CD8-positive, alpha-beta memory T cell (primary cell): ENCODE data around the gene LIMK2. TPM values are rescaled to one million over a fixed set of nuclear protein-coding genes. Genes with fewer than 3 reads are reported as not detected.

Source experiments
- CTCF ChIA-PET: fragments of 350-600 bp; sonication (Branson Sonifier 250); formaldehyde crosslinking; loops from one replicate; lab custom pipeline; 2021; ENCODE audit warnings: antibody characterized with exemption; lab: Charles Lee
- POLR2A ChIA-PET: fragments of 350-600 bp; sonication (Branson Sonifier 250); formaldehyde crosslinking; loops from one replicate; lab custom pipeline; 2021; ENCODE audit warnings: antibody characterized with exemption; lab: Charles Lee
- DNase-seq, 5 donors: peaks; one replicate each; pipeline versions ENCODE4 v3.0.0 to v3.0.0-alpha.2; 2020 to 2022; ENCODE audit warnings: mixed read lengths in 1 of 5
- H3K27ac ChIP-seq: one replicate; pipeline ENCODE4 v1.7.0; 2013; ENCODE audit warnings: low read depth, mild to moderate bottlenecking, low read length, moderate library complexity
- H3K27me3 ChIP-seq: 2 replicates; pipeline ENCODE4 v1.7.0; 2013; ENCODE audit warnings: low read length, mild to moderate bottlenecking; ENCODE audit not compliant: insufficient read depth, poor library complexity, severe bottlenecking
- H3K36me3 ChIP-seq: 2 replicates; pipeline ENCODE4 v1.7.0; 2013; ENCODE audit warnings: mild to moderate bottlenecking, low read length, moderate library complexity; ENCODE audit not compliant: insufficient read depth
- H3K4me1 ChIP-seq: 2 replicates; pipeline ENCODE4 v1.7.0; 2013; ENCODE audit warnings: mild to moderate bottlenecking, low read length, moderate library complexity; ENCODE audit not compliant: insufficient read depth
- H3K4me3 ChIP-seq: 2 replicates; pipeline ENCODE4 v1.7.0; 2013; ENCODE audit warnings: mild to moderate bottlenecking, low read length
- H3K9me3 ChIP-seq: 2 replicates; pipeline ENCODE4 v1.7.0; 2013; ENCODE audit warnings: mild to moderate bottlenecking, low read length
- H3K27ac Mint-ChIP-seq, 8 donors: one replicate each; pipeline ENCODE4 v1.8.0; 2020 to 2021; ENCODE audit warnings: mixed read lengths in 8 of 8, mild to moderate bottlenecking in 6 of 8, inconsistent platforms in 3 of 8, moderate library complexity in 3 of 8
- H3K27me3 Mint-ChIP-seq, 2 donors: one replicate each; pipeline ENCODE4 v1.8.0; 2020 to 2021; ENCODE audit warnings: mixed read lengths in 2 of 2, mild to moderate bottlenecking in 1 of 2, moderate library complexity in 1 of 2
- H3K36me3 Mint-ChIP-seq, 3 donors: one replicate each; pipeline ENCODE4 v1.8.0; 2020 to 2021; ENCODE audit warnings: mixed read lengths in 3 of 3, inconsistent platforms in 1 of 3, mild to moderate bottlenecking in 1 of 3
- H3K4me1 Mint-ChIP-seq, 3 donors: one replicate each; pipeline ENCODE4 v1.8.0; 2020 to 2021; ENCODE audit warnings: mixed read lengths in 3 of 3, inconsistent platforms in 1 of 3, mild to moderate bottlenecking in 1 of 3
- H3K4me3 Mint-ChIP-seq, 7 donors: one replicate each; pipeline ENCODE4 v1.8.0; 2020 to 2021; ENCODE audit warnings: mixed read lengths in 7 of 7, mild to moderate bottlenecking in 6 of 7, moderate library complexity in 4 of 7, inconsistent platforms in 2 of 7
- H3K9me3 Mint-ChIP-seq, 5 donors: one replicate each; pipeline ENCODE4 v1.8.0; 2020 to 2022; ENCODE audit warnings: mixed read lengths in 5 of 5, mild to moderate bottlenecking in 3 of 5, moderate library complexity in 2 of 5, inconsistent platforms in 1 of 5
- polyA plus RNA-seq: library from polyadenylated mRNA; unstranded; fragments of 300-500 nt; fragmentation: Illumina TruSeq; gene quantifications from one replicate; pipeline ENCODE4 v1.2.3, GENCODE V29; 2021
- total RNA-seq, 2 experiments: library from RNA; stranded (reverse); gene quantifications; one replicate each; pipeline ENCODE4 v1.2.3, GENCODE V29; 2021

Gene LIMK2
- total and polyA plus RNA-seq, 3 experiments from 2014 or later, result 19.0 to 27.7 (median 25.1) TPM

DNA sequence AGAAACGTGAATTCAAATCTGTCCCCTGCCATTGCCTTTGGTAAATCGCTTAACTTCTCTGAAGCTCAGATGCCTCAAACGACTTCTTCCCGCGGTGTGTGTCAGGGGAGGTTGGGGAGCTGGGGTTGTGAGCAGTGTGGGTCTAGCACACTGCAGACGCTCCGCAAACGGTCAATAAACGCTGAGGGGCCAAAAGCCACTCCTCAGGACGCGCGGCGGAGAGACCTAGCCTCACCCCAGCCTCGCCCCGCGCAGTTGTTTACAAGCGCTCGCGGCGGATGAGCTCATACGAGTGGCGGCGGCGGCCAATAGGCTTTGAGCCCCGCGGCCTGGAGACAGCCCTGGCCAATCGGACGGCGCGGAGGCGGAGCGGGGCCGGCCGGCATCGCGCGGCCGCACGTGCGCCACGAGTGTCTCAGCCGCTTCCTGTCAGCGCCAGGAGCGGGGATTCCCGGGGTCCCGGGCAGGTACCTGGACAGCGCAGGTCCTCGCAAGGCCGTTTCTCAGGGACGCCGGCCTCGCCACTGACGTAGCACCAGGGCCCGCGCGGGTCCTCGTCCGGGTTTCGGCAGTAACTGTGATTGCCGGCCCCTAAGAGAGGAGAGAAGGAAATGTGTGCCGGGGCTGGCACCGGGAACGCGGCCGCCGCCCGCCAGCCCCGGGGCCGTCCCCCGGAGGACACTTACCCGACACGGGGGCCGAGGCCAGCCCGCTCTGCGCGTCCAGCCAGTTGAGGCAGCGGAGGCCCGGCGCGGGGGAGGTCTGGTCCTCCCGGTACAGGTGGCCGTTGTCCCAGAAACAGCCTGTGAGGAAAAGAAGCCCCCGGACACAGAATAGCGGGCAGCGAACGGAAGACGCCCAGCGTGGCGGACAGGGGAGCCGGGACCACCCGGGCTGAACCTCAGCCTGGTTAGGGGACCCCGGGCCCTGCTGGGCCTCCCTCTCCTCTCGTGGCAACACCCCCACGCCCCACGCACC is 78.7 kb downstream of the LIMK2 start:
- Mint-ChIP-seq H3K36me3 (peaks cover 20 to 61% (median 20%) of the 10 kb centered on the region in 3 donors), H3K9me3 (no peaks in the 10 kb centered on the region), H3K27ac (peak overlapping the region; percentile 98 to 100 (median 100)), H3K4me3 (peak overlapping the region; percentile 98 to 100 (median 99)), H3K27me3 (peaks cover 0 to 15% of the 10 kb centered on the region in 2 donors), H3K4me1 (peaks cover 62 to 78% (median 72%) of the 10 kb centered on the region in 3 donors)
- Histone ChIP-seq H3K36me3 (peaks cover 26% of the 10 kb centered on the region), H3K27me3 (no peaks in the 10 kb centered on the region), H3K27ac (peak overlapping the region; percentile 98), H3K9me3 (no peaks in the 10 kb centered on the region), H3K4me3 (peak overlapping the region; percentile 93), H3K4me1 (peaks cover 59% of the 10 kb centered on the region)
- ChIA-PET POLR2A (interaction anchor here (0.5 to 7.4 kb wide), 26 partner anchors 9 to 1714 kb away, joined by 3 to 146 read pairs (median 5); partner anchors contain the start of genes LIMK2, MORC2, PATZ1 and RNF185), CTCF (interaction anchor here (0.9 to 6.7 kb wide), 20 partner anchors 10 to 340 kb away, joined by 3 to 55 read pairs (median 4); partner anchors contain the start of genes LIMK2, MORC2, PATZ1 and SELENOM)
- DNase-seq, result peak; percentile 93 to 98 (median 97)

DNA sequence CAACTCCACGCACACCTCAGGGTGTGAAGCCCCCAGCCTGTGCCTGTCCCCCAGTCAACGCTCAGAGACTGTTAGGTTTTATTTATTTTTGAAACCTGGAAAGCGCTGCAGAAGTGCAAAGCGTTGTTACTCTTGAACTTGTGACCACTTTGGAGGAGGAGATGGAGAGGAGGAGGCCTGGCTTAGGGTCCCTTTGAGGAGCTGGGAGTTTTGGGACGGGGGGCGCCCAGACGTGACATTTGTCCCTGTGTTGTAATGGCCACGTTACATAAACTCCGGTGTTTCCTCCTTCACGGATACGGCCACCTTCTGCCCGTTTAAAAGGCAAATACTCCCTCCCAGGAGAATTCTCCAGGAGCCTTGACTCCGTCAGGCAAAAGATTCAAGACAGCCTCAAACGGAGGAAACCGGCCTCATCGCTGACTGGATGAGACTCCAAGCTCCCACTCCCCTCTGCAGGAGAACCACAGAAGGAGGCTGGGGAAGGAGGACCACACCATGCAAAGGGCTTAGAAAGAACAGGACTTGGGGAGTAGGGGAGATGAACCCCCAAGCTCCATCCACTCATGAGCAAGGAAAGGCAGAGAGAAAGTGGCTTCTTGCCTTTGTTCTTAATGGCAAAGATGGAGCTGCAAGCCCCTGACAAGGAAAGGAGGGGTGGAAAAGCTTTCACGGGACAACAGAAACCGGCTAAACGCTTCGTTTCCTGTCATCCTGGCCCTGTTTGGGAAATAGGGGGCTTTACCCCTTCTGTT is 79.6 kb downstream of the LIMK2 start:
- H3K36me3 ChIP-seq, result peaks cover 26% of the 10 kb centered on the region
- ChIA-PET POLR2A (interaction anchor here (0.5 to 7.4 kb wide), 22 partner anchors 9 to 965 kb away, joined by 3 to 146 read pairs (median 6); partner anchors contain the start of genes LIMK2, MORC2, PATZ1 and PISD), CTCF (interaction anchor here (0.9 to 6.7 kb wide), 13 partner anchors 8 to 132 kb away, joined by 3 to 55 read pairs (median 5); partner anchors contain the start of genes PATZ1 and RNF185)
- peak overlapping the region; percentile 98 for H3K27ac ChIP-seq
- H3K9me3 Mint-ChIP-seq, result no peaks in the 10 kb centered on the region
- DNase-seq, result peak in 1 of 5 donors; percentile 48
- peaks cover 16 to 54% (median 17%) of the 10 kb centered on the region in 3 donors for H3K36me3 Mint-ChIP-seq
- peaks cover 0 to 15% of the 10 kb centered on the region in 2 donors for H3K27me3 Mint-ChIP-seq
- peak overlapping the region; percentile 98 to 100 (median 99) for H3K4me3 Mint-ChIP-seq
- peaks cover 59% of the 10 kb centered on the region for H3K4me1 ChIP-seq
- H3K27me3 ChIP-seq, result no peaks in the 10 kb centered on the region
- H3K4me1 Mint-ChIP-seq, result peaks cover 62 to 78% (median 72%) of the 10 kb centered on the region in 3 donors
- H3K9me3 ChIP-seq, result no peaks in the 10 kb centered on the region
- H3K4me3 ChIP-seq, result peak overlapping the region; percentile 93
- H3K27ac Mint-ChIP-seq, result peak overlapping the region; percentile 98 to 100 (median 100)

DNA sequence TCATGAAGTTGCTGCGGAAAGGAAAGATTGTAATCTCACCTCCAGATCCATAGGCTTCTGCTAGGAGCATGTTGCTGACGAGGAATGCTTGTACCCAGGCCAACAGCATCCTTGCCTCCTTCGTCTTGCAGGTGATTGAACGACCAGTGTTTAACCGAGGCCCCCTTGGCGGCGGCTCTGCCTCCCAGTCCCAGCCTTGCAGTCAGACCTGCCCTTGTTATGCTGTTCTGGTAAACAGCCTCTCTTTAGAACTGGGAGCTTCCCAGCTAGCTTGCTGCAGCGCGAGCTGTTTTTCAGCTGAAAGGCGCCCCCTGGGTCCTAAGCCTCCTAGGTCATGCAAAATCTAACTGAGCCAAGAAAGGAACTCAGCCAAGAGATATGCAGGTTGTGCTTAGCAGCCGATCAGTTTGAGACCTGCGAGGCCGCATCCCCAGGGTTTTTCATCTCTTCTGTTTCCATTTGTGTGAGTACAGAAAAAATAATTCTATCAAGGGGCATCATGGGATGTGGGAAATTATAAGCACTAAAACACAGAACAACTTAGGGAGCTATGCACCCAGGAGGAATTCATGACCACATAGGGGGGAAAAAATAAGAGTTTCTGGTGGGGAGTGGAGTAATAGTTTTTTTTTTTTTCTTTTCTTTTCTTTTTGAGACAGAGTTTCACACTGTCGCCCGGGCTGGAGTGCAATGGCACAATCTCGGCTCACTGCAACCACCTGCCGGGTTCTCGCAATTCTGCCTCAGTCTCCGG is 80.3 kb downstream of the LIMK2 start, which contains the start of gene PIK3IP1:
Gene PIK3IP1 (minus strand): TSS at position 253 of the 754 bp plus-strand sequence. CDS start 144 bp downstream, at position 109.
- Histone ChIP-seq H3K9me3 (no peaks in the 10 kb centered on the region), H3K36me3 (peaks cover 26% of the 10 kb centered on the region), H3K27ac (peak within 1 kb of the TSS; percentile 98), H3K27me3 (no peaks in the 10 kb centered on the region), H3K4me3 (peak within 1 kb of the TSS; percentile 93), H3K4me1 (peaks cover 59% of the 10 kb centered on the region)
- Mint-ChIP-seq H3K36me3 (peaks cover 16 to 49% (median 17%) of the 10 kb centered on the region in 3 donors), H3K4me1 (peaks cover 63 to 78% (median 71%) of the 10 kb centered on the region in 3 donors), H3K27me3 (peaks cover 0 to 15% of the 10 kb centered on the region in 2 donors), H3K27ac (peak within 1 kb of the TSS; percentile 98 to 100 (median 100)), H3K4me3 (peak within 1 kb of the TSS; percentile 98 to 100 (median 99)), H3K9me3 (no peaks in the 10 kb centered on the region)
- ChIA-PET CTCF (interaction anchor here (0.9 to 6.7 kb wide), 15 partner anchors 8 to 133 kb away, joined by 3 to 55 read pairs (median 4); partner anchors contain the start of genes PATZ1 and RNF185), POLR2A (interaction anchor here (0.7 to 7.4 kb wide), 17 partner anchors 7 to 966 kb away, joined by 3 to 146 read pairs (median 6); partner anchors contain the start of genes LIMK2, MORC2, PATZ1 and PISD)
- DNase-seq, result peak; percentile 69 to 90 (median 82)

DNA sequence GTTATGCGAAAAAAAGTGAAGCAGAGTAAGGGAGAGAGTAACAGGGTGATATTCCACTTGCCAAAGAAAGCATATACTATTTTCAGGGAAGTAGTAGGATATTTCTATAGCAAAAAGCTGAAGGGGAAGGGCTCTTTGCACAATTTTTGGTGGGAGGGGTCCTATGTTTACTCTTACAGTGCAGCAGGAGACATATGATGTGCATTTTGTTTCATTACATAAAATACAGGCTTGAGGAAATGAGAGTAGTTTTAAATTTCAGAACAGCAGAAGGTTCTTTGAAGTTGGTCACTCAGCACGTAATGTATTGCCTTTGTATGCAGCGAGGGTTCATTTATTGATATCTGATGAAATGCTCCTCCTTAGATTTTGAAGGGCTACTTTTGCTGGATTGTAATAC is 83.3 kb downstream of the LIMK2 start:
- Histone ChIP-seq H3K4me3 (peak overlapping the region; percentile 23), H3K36me3 (no peaks in the 10 kb centered on the region), H3K9me3 (no peaks in the 10 kb centered on the region), H3K27ac (no peak overlapping the region), H3K4me1 (peaks cover 39% of the 10 kb centered on the region), H3K27me3 (no peaks in the 10 kb centered on the region)
- peak in 1 of 5 donors; percentile 23 for DNase-seq
- H3K4me1 Mint-ChIP-seq, result peaks cover 41 to 62% (median 59%) of the 10 kb centered on the region in 3 donors
- peak overlapping the region; percentile 23 to 75 (median 54) for H3K4me3 Mint-ChIP-seq
- POLR2A ChIA-PET, result interaction anchor here (0.9 to 7.4 kb wide), 4 partner anchors 8 to 18 kb away, joined by 3 to 146 read pairs (median 5); no protein-coding TSS in a partner anchor
- peak overlapping the region in 5 of 8 donors; percentile 28 to 81 (median 79) for H3K27ac Mint-ChIP-seq
- H3K27me3 Mint-ChIP-seq, result peaks cover 0 to 7% of the 10 kb centered on the region in 2 donors
- CTCF ChIA-PET, result interaction anchor here (2.4 to 2.9 kb wide), 2 partner anchors 18 to 22 kb away, joined by 11 read pairs; no protein-coding TSS in a partner anchor
- peaks cover 8 to 23% (median 13%) of the 10 kb centered on the region in 3 donors for H3K36me3 Mint-ChIP-seq
- H3K9me3 Mint-ChIP-seq, result no peaks in the 10 kb centered on the region

DNA sequence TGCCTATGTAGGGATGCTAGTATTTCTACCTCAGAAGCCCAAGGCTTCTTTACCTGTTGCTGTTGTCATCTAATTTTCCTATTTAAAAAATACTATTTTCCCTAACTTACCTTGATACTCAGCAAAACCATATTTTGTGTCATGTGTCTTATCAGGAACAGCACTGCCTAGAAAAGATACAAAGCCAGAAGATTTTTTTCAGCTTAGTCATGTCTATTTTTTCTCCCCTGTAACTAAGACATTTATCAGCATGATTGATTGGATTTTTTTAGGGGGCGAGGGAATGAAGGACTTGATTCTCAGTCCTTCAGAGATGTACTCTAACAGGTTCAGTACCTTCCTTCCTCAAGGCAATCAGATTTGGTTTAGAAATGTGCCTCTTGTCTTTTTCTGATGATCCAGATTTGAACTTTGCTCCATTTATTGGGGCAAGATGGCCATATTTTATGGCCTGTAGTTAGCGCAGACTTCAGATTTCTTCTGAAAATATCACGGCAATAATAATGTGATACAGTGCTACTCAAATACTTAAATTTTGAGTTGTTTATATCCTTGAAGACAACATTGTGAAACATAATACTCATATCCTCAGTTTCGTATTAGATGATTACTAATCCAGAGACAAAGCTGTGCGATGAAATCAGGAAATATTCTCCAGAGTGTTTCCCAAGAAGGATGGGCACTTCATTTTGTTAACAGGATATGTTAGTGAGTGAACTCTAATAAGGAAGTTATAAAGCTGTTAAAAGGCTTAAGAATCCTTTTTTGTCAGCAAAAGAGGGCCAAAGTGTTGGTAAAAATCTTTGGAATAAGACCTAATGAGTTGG is 83.9 kb downstream of the LIMK2 start:
- H3K36me3 ChIP-seq, result no peaks in the 10 kb centered on the region
- no peaks in the 10 kb centered on the region for H3K9me3 ChIP-seq
- CTCF ChIA-PET, result interaction anchor here (0.7 to 2.9 kb wide), 4 partner anchors 17 to 83 kb away, joined by 3 to 11 read pairs (median 7); partner anchors contain the start of gene LIMK2
- no peaks in the 10 kb centered on the region for H3K9me3 Mint-ChIP-seq
- POLR2A ChIA-PET, result interaction anchor here (0.8 to 2.5 kb wide), 6 partner anchors 8 to 83 kb away, joined by 3 to 6 read pairs (median 3); no protein-coding TSS in a partner anchor
- H3K27ac ChIP-seq, result no peak overlapping the region
- H3K27ac Mint-ChIP-seq, result peak overlapping the region in 6 of 8 donors; percentile 23 to 88 (median 76)
- H3K27me3 ChIP-seq, result no peaks in the 10 kb centered on the region
- H3K4me1 ChIP-seq, result peaks cover 39% of the 10 kb centered on the region
- H3K4me1 Mint-ChIP-seq, result peaks cover 40 to 66% (median 62%) of the 10 kb centered on the region in 3 donors
- H3K4me3 ChIP-seq, result peak overlapping the region; percentile 23
- H3K36me3 Mint-ChIP-seq, result peaks cover 6 to 17% (median 11%) of the 10 kb centered on the region in 3 donors
- no peak for DNase-seq
- H3K27me3 Mint-ChIP-seq, result peaks cover 0 to 7% of the 10 kb centered on the region in 2 donors
- H3K4me3 Mint-ChIP-seq, result peak overlapping the region in 6 of 7 donors; percentile 6 to 64 (median 58)

DNA sequence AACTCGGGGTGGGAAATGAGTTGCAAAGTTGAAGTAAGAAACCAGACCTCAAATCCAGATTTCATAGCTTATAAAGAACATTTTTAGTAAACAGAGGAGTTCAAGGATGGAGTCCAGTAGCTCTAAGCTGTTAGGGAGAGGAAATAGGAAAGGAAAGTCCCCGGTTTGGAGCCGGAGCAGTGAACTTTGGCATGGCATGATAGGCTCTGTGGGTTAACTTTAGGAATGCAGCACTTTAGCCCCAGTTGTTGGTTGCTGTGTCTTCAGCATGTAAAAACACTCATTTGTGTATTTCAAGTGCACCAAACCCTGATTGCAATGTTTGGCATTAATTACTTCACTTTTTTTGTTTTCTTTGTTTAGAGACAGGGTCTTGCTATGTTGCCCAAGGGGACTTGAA is 88.8 kb downstream of the LIMK2 start:
- H3K4me1 Mint-ChIP-seq, result peaks cover 20 to 57% (median 45%) of the 10 kb centered on the region in 3 donors
- POLR2A ChIA-PET, result interaction anchor here (1.6 kb wide), 1 partner anchor 10 kb away, joined by 8 read pairs; no protein-coding TSS in a partner anchor
- CTCF ChIA-PET, result interaction anchor here (0.8 to 1.8 kb wide), 5 partner anchors 8 to 88 kb away, joined by 3 to 7 read pairs (median 3); partner anchors contain the start of genes LIMK2 and PIK3IP1

More for the DNA sequence above, 88.8 kb downstream of the LIMK2 start:
- Mint-ChIP-seq H3K4me3 (no peak overlapping the region), H3K36me3 (peaks cover 0 to 10% (median 9%) of the 10 kb centered on the region in 3 donors), H3K9me3 (no peaks in the 10 kb centered on the region), H3K27ac (no peak overlapping the region), H3K27me3 (no peaks in the 10 kb centered on the region)
- DNase-seq, result no peak
- Histone ChIP-seq H3K4me1 (peaks cover 22% of the 10 kb centered on the region), H3K9me3 (no peaks in the 10 kb centered on the region), H3K27me3 (no peaks in the 10 kb centered on the region), H3K4me3 (no peak overlapping the region), H3K36me3 (no peaks in the 10 kb centered on the region), H3K27ac (no peak overlapping the region)
